Spleen (tissue), 11 donors: ENCODE data around the gene NKAIN4. TPM values are rescaled to one million over a fixed set of nuclear protein-coding genes. Genes with fewer than 3 reads are reported as not detected.

Source experiments
- DNase-seq: peaks from one replicate; pipeline ENCODE4 v3.0.0-alpha.2; 2020
- H3K27ac ChIP-seq, 8 donors: fragments of 200-600 bp; sonication (generic) in 7 of 8; 1 replicate in 4 of 8; 2 replicates in 4 of 8; pipeline versions ENCODE4 v1.5.0 to v1.8.0; 2016 to 2021; ENCODE audit warnings: inconsistent platforms in 4 of 8, mild to moderate bottlenecking in 4 of 8, moderate library complexity in 1 of 8
- H3K27me3 ChIP-seq, 7 donors: fragments of 200-600 bp; sonication (generic) in 6 of 7; replicated peaks in 1 of 7; 1 replicate in 4 of 7; 2 replicates in 3 of 7; pipeline versions ENCODE4 v1.5.0 to v1.8.0; 2016 to 2021; ENCODE audit warnings: inconsistent platforms in 3 of 7, mild to moderate bottlenecking in 1 of 7
- H3K36me3 ChIP-seq, 6 donors: fragments of 200-600 bp; sonication (generic) in 5 of 6; 1 replicate in 4 of 6; 2 replicates in 2 of 6; pipeline versions ENCODE4 v1.5.0 to v1.8.0; 2016 to 2021; ENCODE audit warnings: inconsistent platforms in 2 of 6
- H3K4me1 ChIP-seq, 6 donors: fragments of 200-600 bp; sonication (generic) in 5 of 6; 1 replicate in 3 of 6; 2 replicates in 3 of 6; pipeline versions ENCODE4 v1.5.0 to v1.8.0; 2016 to 2021; ENCODE audit warnings: inconsistent platforms in 3 of 6
- H3K4me3 ChIP-seq, 8 donors: fragments of 200-600 bp; sonication (generic) in 7 of 8; 1 replicate in 4 of 8; 2 replicates in 4 of 8; pipeline versions ENCODE4 v1.5.0 to v1.8.0; 2016 to 2021; ENCODE audit warnings: inconsistent platforms in 4 of 8, mild to moderate bottlenecking in 4 of 8, moderate library complexity in 2 of 8
- H3K9me3 ChIP-seq, 8 donors: fragments of 200-600 bp; sonication (generic) in 7 of 8; 1 replicate in 4 of 8; 2 replicates in 4 of 8; pipeline versions ENCODE4 v1.5.0 to v1.8.0; 2016 to 2021; ENCODE audit warnings: inconsistent platforms in 4 of 8
- CTCF ChIP-seq, 11 experiments: fragments of 200-600 bp in 7 of 11; fragments of 450-650 bp in 4 of 11; sonication (generic) in 4 of 11; IDR thresholded peaks in 8 of 11; conservative IDR thresholded peaks in 3 of 11; 1 replicate in 7 of 11; 2 replicates in 4 of 11; pipeline versions ENCODE4 v1.4.0 to v1.8.0; 2016 to 2021; ENCODE audit warnings: antibody characterized with exemption in 11 of 11, inconsistent platforms in 4 of 11, mild to moderate bottlenecking in 1 of 11
- POLR2A ChIP-seq, 3 donors: fragments of 450-650 bp; IDR thresholded peaks; one replicate each; pipeline ENCODE4 v1.5.1; 2017; ENCODE audit warnings: antibody characterized with exemption in 3 of 3, mild to moderate bottlenecking in 1 of 3
- POLR2AphosphoS5 ChIP-seq, 3 donors: sonication (generic); formaldehyde crosslinking; IDR thresholded peaks; one replicate each; pipeline ENCODE4 v1.5.1; 2017; ENCODE audit warnings: antibody characterized with exemption in 3 of 3
- WGBS, 5 donors: extraction: QIAGEN DNeasy Blood & Tissue Kit in 3 of 5; methylation state at CpG; one replicate each; pipeline versions ENCODE4 v1.1.5 to v1.1.7; 2013 to 2018; 5-methylcytosine and 5-hydroxymethylcytosine counted together
- intact Hi-C: fragments of 100-400 bp; cut with DNase I; formaldehyde crosslinking; loops from one replicate; pipeline ENCODE4 v1.15.0; 2023; ENCODE audit warnings: low total_unique reads
- polyA plus RNA-seq, 3 donors: library from polyadenylated mRNA; stranded (reverse); fragments of 200-250 nt; gene quantifications; one replicate each; pipeline ENCODE4 v1.2.1, GENCODE V29; 2013
- total RNA-seq, 7 donors: library from RNA; depleted of rRNA in 3 of 7; stranded (reverse); fragments of >200 nt in 3 of 7; fragmentation: NEBNext Ultra II Directional in 4 of 7; extraction: Animal tissue kit (Norgen Biotek cat#: 25700) in 4 of 7; gene quantifications; one replicate each; pipeline versions ENCODE4 v1.1.0 to v1.2.1, GENCODE V29; 2016 to 2021
- donor health status: healthy with polysubstance abuse.
- donor health status: DM: no; HTN: no; CAD: no; lungs with moderate emphysema.
- donor health status: DM: no; HTN: no; CAD: no.
- donor health status: Bipolar disorder and iron deficiency.
- donor health status: healthy.
- donor health status: DM: no; HTN: no; CAD: no.
- donor health status: DM: yes; HTN: yes; CAD: no.

NKAIN4 gene
- total and polyA plus RNA-seq, 10 donors: 0.09 TPM; not detected in 9

GRCh38 chr20:63230800-63231268, 23.4 kb downstream of the NKAIN4 start:
- no peaks in the 10 kb centered on the region for H3K36me3 ChIP-seq
- TF ChIP-seq POLR2AphosphoS5 (IDR thresholded peaks at IDR 0.05) (no peak), POLR2A (IDR thresholded peaks at IDR 0.05) (no peak), CTCF (IDR thresholded peaks at IDR 0.05 in 8 of 11, conservative IDR thresholded peaks at IDR 0.05 in 3 of 11) (peak in 5 of 11 experiments; percentile 17 to 42 (median 31))
- peaks cover 0 to 11% (median 6%) of the 10 kb centered on the region in 6 donors for H3K4me1 ChIP-seq
- WGBS, 5 donors: 12 to 24% (median 18%) methylated on average over 9 to 17 of the region's 17 CpGs
- H3K27ac ChIP-seq: no peak overlapping the region
- DNase-seq: no peak
- intact Hi-C loops: no loop called here
- H3K9me3 ChIP-seq: no peaks in the 10 kb centered on the region
- H3K27me3 ChIP-seq: peaks cover 0 to 79% (median 56%) of the 10 kb centered on the region in 7 donors
- H3K4me3 ChIP-seq: no peak overlapping the region

GRCh38 chr20:63228806-63229205, 25.5 kb downstream of the NKAIN4 start:
- no peak for TF ChIP-seq CTCF (IDR thresholded peaks at IDR 0.05 in 8 of 11, conservative IDR thresholded peaks at IDR 0.05 in 3 of 11)
- TF ChIP-seq POLR2A (IDR thresholded peaks at IDR 0.05): no peak
- H3K36me3 ChIP-seq: no peaks in the 10 kb centered on the region
- no peak overlapping the region for H3K27ac ChIP-seq
- intact Hi-C loops: no loop called here
- 47 to 63% (median 56%) methylated on average over 13 of the region's 13 CpGs for WGBS, 5 donors
- peaks cover 0 to 58% (median 47%) of the 10 kb centered on the region in 7 donors for H3K27me3 ChIP-seq
- no peak overlapping the region for H3K4me3 ChIP-seq
- DNase-seq: no peak
- no peaks in the 10 kb centered on the region for H3K4me1 ChIP-seq
- no peaks in the 10 kb centered on the region for H3K9me3 ChIP-seq

GRCh38 chr20:63227260-63227659, 27.0 kb downstream of the NKAIN4 start:
- WGBS, 5 donors: 82 to 95% (median 93%) methylated on average over 4 to 5 of the region's 5 CpGs
- Histone ChIP-seq H3K27ac (no peak overlapping the region), H3K9me3 (no peaks in the 10 kb centered on the region), H3K4me3 (no peak overlapping the region), H3K4me1 (no peaks in the 10 kb centered on the region), H3K36me3 (no peaks in the 10 kb centered on the region), H3K27me3 (peaks cover 0 to 54% (median 33%) of the 10 kb centered on the region in 7 donors)
- TF ChIP-seq CTCF (IDR thresholded peaks at IDR 0.05 in 8 of 11, conservative IDR thresholded peaks at IDR 0.05 in 3 of 11) (no peak), POLR2AphosphoS5 (IDR thresholded peaks at IDR 0.05) (no peak), POLR2A (IDR thresholded peaks at IDR 0.05) (no peak)
- intact Hi-C loops: no loop called here
- no peak for DNase-seq

GRCh38 chr20:63226042-63226943, 28.0 kb downstream of the NKAIN4 start:
- Histone ChIP-seq H3K27me3 (peaks cover 0 to 44% (median 27%) of the 10 kb centered on the region in 7 donors), H3K27ac (no peak overlapping the region), H3K4me3 (no peak overlapping the region), H3K9me3 (no peaks in the 10 kb centered on the region), H3K36me3 (no peaks in the 10 kb centered on the region), H3K4me1 (no peaks in the 10 kb centered on the region)
- 74 to 85% (median 82%) methylated on average over 15 to 19 of the region's 19 CpGs for WGBS, 5 donors
- DNase-seq: no peak
- intact Hi-C loops: no loop called here
- TF ChIP-seq CTCF (IDR thresholded peaks at IDR 0.05 in 8 of 11, conservative IDR thresholded peaks at IDR 0.05 in 3 of 11): no peak
- no peak for TF ChIP-seq POLR2AphosphoS5 (IDR thresholded peaks at IDR 0.05)
- no peak for TF ChIP-seq POLR2A (IDR thresholded peaks at IDR 0.05)
